AG08395 (cell line): Measurements from ENCODE around the gene LRCH1.
"Not testable (repeated sequence)": the region's sequence is repeated elsewhere in the genome, so short reads cannot be mapped to it uniquely, and the experiment has no call there.

Experiments
- DNase-seq: peaks from one replicate; pipeline ENCODE4 v3.0.0; 2012; ENCODE audit warnings: mixed read lengths, low spot score

The LRCH1 gene

DNA sequence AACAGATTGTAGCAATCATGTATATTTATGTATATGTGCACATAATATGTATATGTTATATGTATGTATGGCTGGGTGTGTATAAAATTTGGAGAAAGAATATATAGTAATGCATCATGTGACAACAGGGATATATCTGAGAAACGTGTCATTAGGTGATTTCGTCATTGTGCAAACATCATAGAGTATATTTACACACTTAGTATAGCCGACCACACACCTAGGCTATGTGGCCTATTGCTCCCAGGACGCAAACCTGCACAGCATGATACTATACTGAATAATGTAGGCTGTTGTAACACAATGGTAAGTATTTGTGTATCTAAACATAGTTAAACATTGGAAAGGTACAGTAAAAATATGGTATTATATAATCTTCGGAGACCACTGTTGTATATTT lies 200.2 kb downstream of the LRCH1 start:
- DNase-seq = no peak

DNA sequence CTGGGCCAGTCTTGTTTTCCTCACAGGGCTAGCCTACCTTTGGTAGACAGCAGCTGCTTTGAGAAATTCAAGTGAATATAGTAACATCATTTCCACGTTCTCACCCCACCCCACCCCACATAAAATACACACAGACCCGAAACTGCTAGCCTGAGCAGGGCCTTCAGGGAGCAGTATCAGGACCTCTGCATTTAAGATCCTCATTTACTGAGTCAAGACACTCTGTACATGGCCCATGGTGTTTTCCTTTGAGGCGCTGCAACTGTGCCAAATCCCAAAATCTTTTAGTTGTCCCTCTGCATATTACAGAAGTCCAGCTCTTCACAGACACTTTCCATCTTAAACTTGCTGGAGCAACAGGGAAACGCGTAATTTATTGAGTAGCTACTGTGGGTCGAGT lies 200.9 kb downstream of the LRCH1 start:
- DNase-seq = no peak

DNA sequence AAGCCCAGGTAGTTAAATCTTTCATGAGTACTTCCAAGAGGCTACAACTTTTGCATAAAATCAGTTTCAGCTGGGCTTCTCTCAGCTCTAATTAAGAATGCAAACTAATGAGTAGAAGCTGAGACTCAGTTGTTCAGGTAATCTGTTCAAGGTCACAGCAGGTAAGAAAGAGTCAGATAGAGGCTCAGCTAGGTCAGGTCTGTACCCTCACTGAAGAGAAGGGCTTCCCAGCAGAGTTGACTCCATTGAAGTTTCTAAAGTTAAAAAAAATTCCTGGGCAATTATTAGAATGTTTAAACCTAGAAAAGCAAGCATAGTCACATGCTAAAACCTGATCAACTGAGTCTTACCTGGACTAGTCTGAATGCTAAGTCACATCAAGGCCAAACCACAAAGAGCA lies 201.8 kb downstream of the LRCH1 start:
- DNase-seq = no peak

DNA sequence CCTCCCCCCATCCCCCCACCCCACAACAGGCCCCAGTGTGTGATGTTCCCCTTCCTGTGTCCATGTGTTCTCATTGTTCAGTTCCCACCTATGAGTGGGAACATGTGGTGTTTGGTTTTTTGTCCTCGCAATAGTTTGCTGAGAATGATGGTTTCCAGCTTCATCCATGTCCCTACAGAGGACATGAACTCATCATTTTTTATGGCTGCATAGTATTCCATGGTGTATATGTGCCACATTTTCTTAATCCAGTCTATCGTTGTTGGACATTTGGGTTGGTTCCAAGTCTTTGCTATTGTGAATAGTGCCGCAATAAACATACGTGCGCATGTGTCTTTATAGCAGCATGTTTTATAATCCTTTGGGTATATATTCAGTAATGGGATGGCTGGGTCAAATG lies 202.5 kb downstream of the LRCH1 start:
- not testable (repeated sequence) for DNase-seq

DNA sequence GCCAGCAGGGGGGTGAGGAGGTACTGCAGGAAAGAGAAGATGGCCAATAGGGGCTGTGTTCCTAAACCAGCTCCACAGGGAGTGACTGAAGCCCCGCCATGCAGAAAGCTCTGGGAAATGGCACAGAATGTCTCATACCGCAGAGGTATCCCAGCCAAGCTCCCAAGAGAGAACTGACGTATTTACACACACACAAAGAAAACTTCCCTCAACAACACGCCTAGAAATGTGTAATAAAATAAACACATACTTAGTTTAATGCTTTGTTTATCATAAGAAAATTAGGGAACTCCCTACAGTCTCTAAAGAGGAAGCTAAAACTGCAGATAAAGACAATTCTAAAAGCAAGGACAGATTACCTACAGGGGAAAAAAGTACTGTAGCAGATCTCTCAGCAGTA lies 204.0 kb downstream of the LRCH1 start:
- DNase-seq = no peak

DNA sequence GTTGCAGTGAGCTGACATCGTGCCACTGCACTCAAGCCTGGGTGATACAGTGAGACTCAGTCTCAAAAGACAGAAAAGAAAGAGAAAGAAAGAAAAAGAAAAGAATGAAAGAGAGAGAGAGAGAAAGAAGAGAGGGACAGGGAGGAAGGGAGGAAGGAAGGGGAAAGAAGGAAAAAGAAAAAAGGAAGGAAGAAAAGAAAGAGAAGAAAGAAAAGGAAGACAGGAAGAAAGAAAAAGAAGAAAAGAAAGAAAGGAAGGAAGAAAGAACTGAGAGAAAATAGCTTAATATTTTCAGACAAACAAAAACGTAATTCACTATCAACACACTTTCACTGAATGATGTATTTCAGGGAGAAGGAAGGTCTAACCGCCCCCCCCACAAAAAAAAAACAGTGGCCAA lies 204.7 kb downstream of the LRCH1 start:
- DNase-seq = no peak

DNA sequence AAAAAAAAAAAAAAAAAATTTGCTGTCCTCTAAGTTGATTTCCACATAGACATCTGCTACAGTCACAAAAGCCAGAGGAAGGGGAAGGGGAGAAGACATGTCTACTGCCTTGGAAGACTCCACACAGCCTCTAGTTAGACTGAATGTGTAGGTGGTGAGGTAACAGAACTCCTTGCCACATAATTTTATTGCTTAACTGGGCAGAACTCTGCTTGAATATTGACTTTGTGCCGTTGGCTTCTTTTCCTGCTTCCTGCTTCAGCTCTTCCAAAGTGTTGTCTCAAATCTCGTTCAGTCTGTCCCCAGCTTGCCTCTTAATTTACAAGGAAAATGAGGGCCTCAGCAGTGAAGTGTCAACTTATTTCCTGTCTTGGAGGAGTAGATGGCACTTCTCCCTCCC lies 206.9 kb downstream of the LRCH1 start:
- no peak for DNase-seq

DNA sequence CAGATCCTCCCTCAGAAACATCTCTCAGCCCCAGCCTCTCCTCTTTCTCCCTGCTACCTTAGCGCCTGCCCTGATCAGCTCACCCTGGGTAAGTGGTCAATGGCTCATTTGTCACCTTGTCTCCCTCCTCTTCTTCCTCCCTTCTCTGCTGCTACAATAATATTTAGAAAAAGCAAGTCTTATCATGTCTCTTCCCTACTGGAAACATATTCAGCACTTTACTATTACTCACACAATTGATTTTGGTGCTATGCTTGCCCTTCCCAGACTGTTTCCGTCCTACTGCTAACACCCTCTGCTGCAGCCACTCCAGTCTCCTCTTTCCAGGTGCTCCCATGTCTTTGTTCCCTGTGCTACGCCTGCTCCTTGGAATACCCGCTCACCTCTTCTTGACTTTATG lies 208.2 kb downstream of the LRCH1 start:
- DNase-seq = no peak

DNA sequence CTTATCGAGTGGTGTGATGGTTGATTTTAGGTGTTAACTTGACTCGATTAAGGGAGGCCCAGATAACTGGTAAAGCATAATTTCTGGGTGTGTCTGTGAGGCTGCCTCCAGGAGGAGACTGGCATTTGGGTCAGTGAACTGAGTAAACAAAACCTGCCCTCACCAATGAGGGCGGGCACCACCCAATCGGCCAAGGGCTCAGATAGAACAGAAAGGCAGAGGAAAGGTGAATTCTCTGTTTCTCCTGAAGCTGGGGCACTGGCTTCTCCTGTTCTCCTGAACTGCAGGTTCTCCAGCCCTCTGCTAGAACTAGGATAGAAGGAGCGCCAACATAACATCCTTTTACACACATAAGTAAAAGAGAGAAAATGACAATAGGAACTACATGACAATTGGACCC lies 208.9 kb downstream of the LRCH1 start:
- no peak for DNase-seq

DNA sequence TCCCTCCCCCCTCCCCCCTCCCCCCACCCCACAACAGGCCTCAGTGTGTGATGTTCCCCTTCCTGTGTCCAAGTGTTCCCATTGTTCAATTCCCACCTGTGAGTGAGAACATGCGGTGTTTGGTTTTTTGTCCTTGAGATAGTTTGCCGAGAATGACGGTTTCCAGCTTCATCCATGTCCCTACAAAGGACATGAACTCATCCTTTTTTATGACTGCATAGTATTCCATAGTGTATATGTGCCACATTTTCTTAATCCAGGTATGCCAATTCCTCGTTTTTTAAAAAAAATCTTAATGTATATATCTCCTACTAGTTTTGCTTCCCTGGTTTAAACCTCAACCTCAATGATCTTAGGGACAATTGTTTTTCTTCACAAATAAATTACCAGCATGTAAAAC lies 217.0 kb downstream of the LRCH1 start:
- not testable (repeated sequence) for DNase-seq

DNA sequence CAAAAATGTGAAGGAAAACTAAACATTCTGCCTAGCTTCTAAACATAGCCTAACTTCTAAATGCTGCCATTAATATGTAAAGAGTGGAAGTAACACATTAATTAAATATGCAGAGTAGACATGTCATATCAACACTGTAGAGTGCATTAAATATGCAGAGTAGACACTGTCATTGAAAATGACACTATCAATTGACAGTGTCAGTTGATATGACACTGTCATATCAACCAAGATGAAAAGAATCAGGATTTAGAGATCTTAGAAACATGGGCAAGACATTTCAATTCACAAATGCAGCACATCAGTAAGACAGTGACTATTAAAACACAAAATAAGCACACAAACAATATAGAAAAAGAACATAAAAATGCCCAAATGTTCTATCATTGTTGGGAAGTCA lies 218.7 kb downstream of the LRCH1 start:
- no peak for DNase-seq

DNA sequence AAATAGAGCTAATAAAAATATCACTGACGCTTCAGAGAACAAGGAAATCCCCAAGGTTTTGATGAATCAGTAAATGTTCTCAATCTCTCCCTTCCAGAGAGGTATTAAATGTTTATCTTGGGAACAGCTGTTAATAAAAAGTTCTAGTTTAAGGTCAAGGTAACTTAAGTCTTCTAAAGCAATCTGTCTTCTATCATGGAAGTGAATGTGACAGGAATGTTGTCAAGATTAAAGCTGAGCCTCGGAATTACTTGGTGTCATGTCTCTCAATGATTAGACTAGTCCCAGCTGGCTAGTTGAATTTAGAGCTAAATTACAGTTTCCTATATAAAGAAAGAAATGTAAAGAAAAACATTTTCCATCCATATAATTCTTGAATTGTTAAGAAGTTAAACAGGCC lies 220.6 kb downstream of the LRCH1 start:
- no peak for DNase-seq

DNA sequence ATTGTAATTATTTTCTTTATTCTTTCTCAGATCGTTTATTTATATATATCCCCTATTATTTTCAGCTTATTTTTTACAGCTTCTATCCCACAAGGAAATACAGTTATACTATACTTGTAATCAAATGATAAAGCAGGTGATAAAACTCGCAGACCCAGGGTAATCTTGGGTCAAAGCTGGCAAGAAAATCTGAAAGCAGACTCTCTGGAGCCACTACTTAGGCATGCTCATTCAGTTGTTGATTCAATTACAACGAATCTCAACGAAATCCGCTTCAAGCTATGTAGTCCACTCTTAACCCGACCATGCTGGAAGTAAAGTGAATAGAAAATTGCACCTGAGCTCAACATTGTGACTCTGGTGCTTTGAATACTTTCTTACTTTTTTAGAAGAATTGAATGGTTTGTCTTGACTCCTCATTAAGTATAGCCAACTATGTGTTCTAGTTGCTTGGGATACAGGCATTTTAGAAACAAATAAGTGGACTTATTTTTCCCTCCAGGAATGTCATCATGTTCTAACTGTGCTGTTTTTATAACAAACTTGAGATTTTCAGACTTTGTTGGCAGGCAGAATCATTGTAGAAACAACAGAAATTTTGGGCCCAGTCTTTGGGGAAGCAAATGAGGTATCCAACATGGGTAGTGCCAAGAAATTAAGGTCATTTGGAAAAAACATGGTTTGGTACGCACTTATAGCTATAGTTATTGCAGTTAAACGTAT lies 222.6 kb downstream of the LRCH1 start:
- DNase-seq = no peak

DNA sequence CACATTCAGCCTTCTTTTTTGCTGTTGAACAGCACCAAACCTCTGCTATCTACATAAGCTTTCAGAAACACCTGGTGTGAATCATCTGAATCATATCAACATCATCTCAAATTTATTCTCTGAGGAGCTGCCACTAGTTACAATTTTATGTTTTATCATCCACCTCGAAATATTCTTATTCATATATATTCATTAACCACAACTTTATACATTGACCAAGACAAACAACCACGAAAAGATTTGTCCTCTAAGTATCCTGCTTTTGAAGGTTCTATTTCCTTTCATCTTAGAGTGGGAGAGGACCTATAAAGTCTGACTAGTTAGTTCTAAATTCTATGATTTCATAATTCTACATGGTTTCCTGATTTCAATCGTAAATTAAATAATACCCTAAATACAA lies 225.1 kb downstream of the LRCH1 start:
- no peak for DNase-seq

DNA sequence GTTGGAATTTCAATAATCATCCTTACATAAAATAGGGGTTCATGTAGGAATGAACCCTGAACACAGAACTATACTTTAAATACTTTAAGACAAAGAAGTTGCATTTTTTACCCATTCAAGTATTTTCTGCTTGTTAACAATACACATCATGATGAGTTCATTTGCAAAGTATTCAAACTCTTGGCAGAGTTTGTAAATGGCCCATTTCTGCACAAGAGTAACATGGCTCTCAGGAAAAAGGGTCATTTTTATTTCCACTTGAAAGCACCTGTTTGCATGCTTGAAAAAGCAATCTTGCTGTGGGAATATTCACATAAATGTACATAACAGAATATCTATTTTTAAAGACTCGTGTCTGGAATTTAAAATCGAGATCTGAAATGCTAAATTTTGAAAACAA lies 225.9 kb downstream of the LRCH1 start:
- peak; percentile 43 for DNase-seq

DNA sequence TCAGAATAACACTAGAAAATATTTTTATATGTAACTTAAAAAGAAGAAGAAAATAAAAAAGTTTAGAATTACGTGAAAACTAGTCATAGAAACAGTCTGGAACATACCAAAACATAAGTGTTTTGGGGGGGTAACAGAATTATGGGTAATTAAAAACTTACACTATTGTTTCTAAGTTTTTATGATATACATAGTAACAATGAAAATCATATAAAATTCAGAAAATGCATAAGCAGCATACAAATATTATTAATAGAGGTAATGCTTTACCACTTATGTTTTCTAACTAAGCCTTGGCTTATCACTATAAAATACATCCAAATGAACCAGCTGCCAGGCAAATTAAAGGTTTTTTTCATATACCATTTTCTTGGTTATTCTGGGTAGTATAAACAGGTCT lies 229.1 kb downstream of the LRCH1 start:
- no peak for DNase-seq

DNA sequence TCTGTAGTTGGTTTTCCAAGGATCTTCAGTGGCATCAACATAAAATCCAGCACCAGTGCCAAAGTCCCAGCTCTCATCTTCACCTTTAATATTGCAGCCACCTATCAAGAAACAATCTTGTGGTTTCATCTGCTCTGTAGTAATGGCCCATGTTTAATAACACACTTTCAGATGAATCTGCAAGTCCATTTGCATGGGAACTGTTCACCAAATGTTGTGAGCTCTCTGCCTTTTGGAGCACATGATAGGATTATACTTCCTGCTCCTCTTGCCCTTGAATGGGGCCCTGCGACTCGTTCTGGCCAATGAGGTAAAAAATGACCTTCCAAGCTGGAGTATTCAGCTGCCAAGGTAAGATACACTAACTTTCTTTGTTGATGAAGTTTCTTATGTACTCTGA lies 229.7 kb downstream of the LRCH1 start:
- no peak for DNase-seq

DNA sequence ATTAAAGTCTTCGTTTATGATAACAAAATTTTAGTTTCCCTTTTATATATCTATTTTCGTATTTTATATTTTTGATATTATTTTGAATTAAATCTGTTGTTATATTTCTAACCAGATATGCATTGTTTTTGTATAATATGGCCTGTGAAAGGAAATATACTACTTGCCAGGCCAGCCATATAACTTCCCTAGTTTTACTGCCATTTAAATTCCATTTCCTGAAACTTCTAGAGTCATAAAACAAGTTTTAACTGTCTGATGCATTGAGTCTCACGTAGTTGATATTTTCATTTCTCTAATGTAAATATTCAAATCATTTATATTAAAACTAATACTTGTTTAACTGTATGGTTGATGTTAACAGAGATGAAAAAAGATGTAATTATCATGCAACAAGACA lies 230.5 kb downstream of the LRCH1 start:
- DNase-seq = no peak

DNA sequence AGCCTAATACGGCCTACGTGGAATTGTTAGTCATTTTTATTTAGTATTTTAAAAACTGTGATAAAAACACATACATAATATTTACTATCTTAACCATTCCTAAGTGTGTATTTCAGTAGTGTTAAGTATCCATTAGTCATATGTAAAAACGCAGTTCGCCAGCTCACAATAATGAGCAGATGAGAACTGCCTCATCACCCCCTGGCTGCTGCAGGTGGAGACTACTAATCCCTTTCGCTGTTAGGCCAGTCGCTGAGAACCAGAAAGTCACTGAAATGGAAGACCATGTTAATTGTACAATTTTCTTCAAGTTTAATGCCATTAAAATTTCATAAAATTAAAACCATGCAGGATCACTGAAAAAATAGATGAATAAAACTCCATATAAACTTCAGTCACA lies 242.4 kb downstream of the LRCH1 start:
- no peak for DNase-seq

DNA sequence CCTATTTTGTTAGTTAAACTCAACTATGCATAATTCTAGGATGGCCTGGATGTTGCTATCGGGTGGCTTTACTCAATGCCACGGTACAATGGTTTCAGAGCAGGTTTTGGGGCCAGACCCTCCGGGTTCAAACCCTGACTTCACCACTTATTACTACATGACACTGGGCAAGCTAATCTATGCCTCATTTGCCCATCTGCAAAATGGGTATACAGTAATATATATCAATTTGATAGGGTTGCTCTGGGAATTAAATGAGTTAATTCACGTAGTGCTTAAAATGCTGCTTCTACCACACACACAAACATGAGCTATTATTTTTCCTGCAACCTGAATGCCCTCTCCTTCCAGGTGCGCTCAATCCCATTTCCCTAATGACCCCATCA lies 243.2 kb downstream of the LRCH1 start:
- no peak for DNase-seq

DNA sequence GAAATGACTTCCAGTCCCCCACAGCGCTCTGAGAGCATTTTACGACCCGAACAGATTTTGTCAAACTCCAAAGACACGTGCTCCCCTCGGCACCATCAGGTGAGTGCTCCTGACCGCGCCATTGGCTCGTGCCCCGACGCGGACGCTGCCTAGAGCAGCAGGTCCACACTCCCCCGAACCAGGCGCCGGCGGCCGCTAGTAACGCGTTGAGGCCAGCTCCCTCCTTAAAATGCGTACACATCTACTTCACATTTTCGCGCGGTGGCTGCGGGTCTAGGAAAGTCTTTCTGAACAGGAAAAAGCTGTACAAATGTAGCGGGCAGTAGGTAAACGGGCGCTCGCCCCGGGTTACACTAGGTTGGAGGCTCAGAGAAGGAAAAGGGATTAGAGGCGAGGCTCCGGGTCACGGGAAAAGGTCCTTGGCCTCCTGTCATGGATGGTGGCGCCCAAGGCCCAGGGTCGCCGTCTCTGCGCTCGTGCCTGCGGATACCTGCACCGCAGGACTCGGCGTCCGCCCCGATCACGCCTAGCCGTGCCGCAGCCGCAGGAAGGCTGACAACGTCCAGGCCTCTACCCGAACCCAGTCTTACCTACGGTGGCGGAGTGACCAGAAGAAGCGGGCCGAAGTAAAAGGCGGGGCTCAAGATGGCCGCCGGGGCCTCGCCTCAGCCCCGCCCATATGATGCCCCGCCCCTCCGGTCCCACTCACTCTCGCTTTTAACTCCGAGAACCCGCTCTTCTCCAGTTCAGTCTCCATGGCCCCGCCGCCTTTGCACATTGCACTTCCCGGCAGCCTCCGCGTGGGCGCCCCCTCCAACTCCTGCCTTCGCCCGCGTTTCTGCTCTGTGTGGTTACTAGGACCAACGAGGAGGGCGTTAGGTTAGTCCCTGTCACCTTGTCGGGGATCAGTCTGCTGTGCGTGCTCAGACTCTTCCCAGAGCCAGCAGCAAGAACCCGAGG lies 243.8 kb downstream of the LRCH1 start, which contains the start of gene ESD:
ESD (minus strand) TSS at position 647 of the 960 bp plus-strand sequence. CDS start 5,748 bp downstream, outside the sequence.
- DNase-seq = peak; percentile 96

DNA sequence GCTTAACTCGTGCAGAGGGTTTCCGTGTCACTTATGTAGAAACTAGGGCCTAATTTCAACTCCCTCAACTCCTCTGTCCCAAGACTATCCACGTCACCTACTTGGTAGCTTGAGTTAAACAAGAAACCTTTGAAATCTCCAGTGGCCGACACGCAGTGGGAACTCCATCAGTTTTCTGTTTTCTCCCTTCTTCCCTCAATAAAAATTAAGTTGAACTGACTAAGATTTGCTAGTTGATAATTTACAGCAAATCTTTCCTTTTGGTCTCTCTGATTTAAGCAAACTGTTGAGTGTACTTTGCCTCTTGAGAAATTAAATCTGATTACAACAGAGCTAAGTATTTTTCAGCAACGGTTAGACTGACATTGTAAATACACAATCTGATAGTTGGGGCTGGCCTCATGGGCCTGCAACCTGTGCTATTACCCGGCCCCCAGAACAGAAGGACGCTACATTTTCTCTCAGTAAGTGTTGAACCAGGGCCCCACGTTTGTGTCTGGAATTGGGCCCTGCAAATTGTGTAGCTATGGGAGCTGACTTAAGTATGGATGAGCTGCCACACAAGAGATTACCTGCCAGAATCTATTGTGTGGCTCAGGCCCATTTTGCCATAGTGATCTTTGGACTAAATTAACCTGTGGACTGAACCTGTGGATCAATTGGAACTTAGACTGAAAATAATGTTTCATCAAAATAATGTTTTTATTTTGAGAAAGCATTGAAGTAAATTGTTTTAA lies 244.7 kb downstream of the LRCH1 start:
- no peak for DNase-seq

DNA sequence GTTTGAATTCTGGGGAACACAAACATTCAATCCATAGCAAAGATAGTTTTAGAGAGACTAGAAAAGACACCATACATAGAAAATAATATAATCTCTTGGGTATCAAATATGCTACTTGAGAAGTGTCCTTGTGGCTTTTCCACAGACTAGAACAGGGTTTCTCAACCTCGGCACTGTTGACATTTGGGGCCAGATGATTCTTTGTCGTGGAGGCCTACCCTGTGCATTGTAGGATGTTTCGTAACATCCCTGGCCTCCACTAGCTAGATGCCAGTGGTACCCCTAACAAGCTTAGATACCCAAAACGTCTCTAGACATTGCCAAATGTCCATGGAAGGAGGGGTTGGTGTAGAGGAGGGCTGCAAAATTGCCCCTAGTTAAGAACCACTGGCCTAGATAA lies 246.2 kb downstream of the LRCH1 start:
- no peak for DNase-seq
